H1 (cell line): ENCODE measurements around the gene CLDN8. TPM values are rescaled to one million over a fixed set of nuclear protein-coding genes. Genes with fewer than 3 reads are reported as not detected.

ENCODE experiments used
- CTCF ChIA-PET: fragments of 300-600 bp; sonication (Branson Sonifier 250); formaldehyde crosslinking; loops from one replicate; lab custom pipeline; 2021; ENCODE audit not compliant: partially characterized antibody; lab: Charles Lee
- POLR2A ChIA-PET: fragments of 300-600 bp; sonication (Branson Sonifier 250); formaldehyde crosslinking; loops from one replicate; lab custom pipeline; 2021; ENCODE audit warnings: inconsistent platforms; ENCODE audit not compliant: partially characterized antibody; lab: Charles Lee
- DNase-seq, 2 experiments: peaks; one replicate each; pipeline versions ENCODE4 v3.0.0 to v3.0.0-alpha.2; 2010 to 2022; ENCODE audit warnings: low spot score in 2 of 2, low read depth in 1 of 2, mixed read lengths in 1 of 2
- FAIRE-seq: peaks from 2 replicates; lab custom pipeline; 2011; peaks lifted over from hg19 to GRCh38; lab: Jason Lieb, UNC
- H2AFZ ChIP-seq: 2 replicates; pipeline ENCODE4 v1.8.1; 2012; ENCODE audit warnings: low read length, inconsistent platforms
- H2AK5ac ChIP-seq: 2 replicates; pipeline ENCODE4 v1.6.1; 2013; ENCODE audit warnings: low read depth, low read length
- H2BK120ac ChIP-seq: replicated peaks from 2 replicates; pipeline ENCODE3; 2013; ENCODE audit warnings: low read depth, low read length, inconsistent platforms
- H2BK12ac ChIP-seq: 2 replicates; pipeline ENCODE4 v1.6.1; 2013; ENCODE audit warnings: low read depth, low read length
- H2BK15ac ChIP-seq: 2 replicates; pipeline ENCODE4 v1.6.1; 2013; ENCODE audit warnings: low read length
- H2BK20ac ChIP-seq: 2 replicates; pipeline ENCODE4 v1.6.1; 2013; ENCODE audit warnings: low read length
- H2BK5ac ChIP-seq: 2 replicates; pipeline ENCODE4 v1.6.1; 2013; ENCODE audit warnings: low read depth, low read length
- H3K14ac ChIP-seq: 2 replicates; pipeline ENCODE4 v1.6.1; 2013; ENCODE audit warnings: inconsistent platforms; ENCODE audit not compliant: insufficient read length
- H3K18ac ChIP-seq: 2 replicates; pipeline ENCODE4 v1.6.1; 2013; ENCODE audit warnings: low read length; ENCODE audit errors: extremely low read depth
- H3K23ac ChIP-seq: 2 replicates; pipeline ENCODE4 v1.6.1; 2013; ENCODE audit warnings: inconsistent platforms; ENCODE audit not compliant: insufficient read length
- H3K23me2 ChIP-seq: 2 replicates; pipeline ENCODE4 v1.6.1; 2013; ENCODE audit warnings: low read depth, low read length
- H3K27ac ChIP-seq: 2 replicates; pipeline ENCODE4 v1.6.1; 2011; ENCODE audit warnings: low read depth, low read length, inconsistent platforms
- H3K27me3 ChIP-seq, 4 experiments: replicated peaks in 1 of 4; 1 replicate in 1 of 4; 2 replicates in 3 of 4; pipeline versions ENCODE4 v1.6.1 to v1.8.1; 2011 to 2013; ENCODE audit warnings: low read length in 3 of 4, mild to moderate bottlenecking in 3 of 4, inconsistent platforms in 2 of 4, mixed read lengths in 2 of 4, moderate library complexity in 1 of 4; ENCODE audit not compliant: control insufficient read depth in 3 of 4, insufficient read depth in 3 of 4; ENCODE audit errors: extremely low read depth in 1 of 4
- H3K36me3 ChIP-seq, 4 experiments: 2 replicates each; pipeline versions ENCODE4 v1.6.1 to v1.8.1; 2011 to 2013; ENCODE audit warnings: mild to moderate bottlenecking in 4 of 4, low read length in 3 of 4, moderate library complexity in 2 of 4, control low read depth in 1 of 4, inconsistent platforms in 1 of 4; ENCODE audit not compliant: insufficient read depth in 4 of 4, control insufficient read depth in 2 of 4
- H3K4ac ChIP-seq: replicated peaks from 2 replicates; pipeline ENCODE3; 2013; ENCODE audit warnings: low read length, low read depth, mixed read lengths, inconsistent platforms; ENCODE audit not compliant: insufficient read length
- H3K4me1 ChIP-seq, 4 experiments: replicated peaks in 1 of 4; 1 replicate in 1 of 4; 2 replicates in 3 of 4; pipeline versions ENCODE4 v1.6.1 to v1.8.1; 2011 to 2013; ENCODE audit warnings: low read length in 3 of 4, inconsistent platforms in 2 of 4, mixed read lengths in 1 of 4; ENCODE audit not compliant: insufficient read depth in 4 of 4, control insufficient read depth in 3 of 4
- H3K4me2 ChIP-seq, 2 experiments: 2 replicates each; pipeline versions ENCODE4 v1.6.1 to v1.8.1; 2011 to 2013; ENCODE audit warnings: low read depth in 2 of 2, low read length in 2 of 2, control low read depth in 1 of 2, inconsistent platforms in 1 of 2, mild to moderate bottlenecking in 1 of 2; ENCODE audit not compliant: insufficient read depth in 1 of 2
- H3K4me3 ChIP-seq, 4 experiments: fragments of 200-600, 300-600 bp in 1 of 4; sonication (generic), shearing (Covaris generic), sonication (Bioruptor Twin) in 1 of 4; 2 replicates each; pipeline versions ENCODE4 v1.5.1 to v1.8.1; 2011 to 2016; ENCODE audit warnings: low read length in 4 of 4, low read depth in 3 of 4, control low read depth in 2 of 4, inconsistent platforms in 2 of 4, mild to moderate bottlenecking in 2 of 4, mixed read lengths in 1 of 4, moderate library complexity in 1 of 4; ENCODE audit not compliant: insufficient read depth in 2 of 4; ENCODE audit errors: extremely low read depth in 1 of 4
- H3K56ac ChIP-seq: replicated peaks from 2 replicates; pipeline ENCODE3; 2013; ENCODE audit warnings: low read depth, mild to moderate bottlenecking, mixed read lengths, low read length, inconsistent platforms; ENCODE audit not compliant: insufficient read length
- H3K79me1 ChIP-seq: 2 replicates; pipeline ENCODE4 v1.6.1; 2013; ENCODE audit warnings: low read depth, low read length, control low read depth
- H3K79me2 ChIP-seq, 2 experiments: 2 replicates each; pipeline versions ENCODE4 v1.6.1 to v1.8.1; 2012 to 2013; ENCODE audit warnings: low read length in 2 of 2, mild to moderate bottlenecking in 2 of 2, inconsistent platforms in 1 of 2; ENCODE audit not compliant: insufficient read depth in 2 of 2, control insufficient read depth in 1 of 2
- H3K9ac ChIP-seq, 4 experiments: replicated peaks in 1 of 4; 1 replicate in 1 of 4; 2 replicates in 3 of 4; pipeline versions ENCODE4 v1.6.1 to v1.8.1; 2011 to 2013; ENCODE audit warnings: low read depth in 3 of 4, low read length in 3 of 4, control low read depth in 2 of 4, mild to moderate bottlenecking in 2 of 4, moderate library complexity in 2 of 4, inconsistent platforms in 1 of 4; ENCODE audit errors: extremely low read depth in 1 of 4
- H3K9me3 ChIP-seq, 2 experiments: 2 replicates each; pipeline versions ENCODE4 v1.6.1 to v1.8.1; 2012 to 2013; ENCODE audit warnings: mild to moderate bottlenecking in 2 of 2, moderate library complexity in 2 of 2, control low read depth in 1 of 2, inconsistent platforms in 1 of 2, low read depth in 1 of 2, low read length in 1 of 2, mixed read lengths in 1 of 2; ENCODE audit not compliant: insufficient read depth in 2 of 2
- H4K20me1 ChIP-seq, 2 experiments: replicated peaks in 1 of 2; 2 replicates each; pipeline versions ENCODE3 to v1.8.1; 2011 to 2013; ENCODE audit warnings: inconsistent platforms in 2 of 2, low read length in 2 of 2, mild to moderate bottlenecking in 1 of 2; ENCODE audit not compliant: insufficient read depth in 2 of 2, control insufficient read depth in 1 of 2
- H4K5ac ChIP-seq: 2 replicates; pipeline ENCODE4 v1.6.1; 2013; ENCODE audit warnings: low read length, low read depth, mixed read lengths, inconsistent platforms; ENCODE audit not compliant: insufficient read length
- H4K8ac ChIP-seq: 2 replicates; pipeline ENCODE4 v1.8.0; 2013; ENCODE audit warnings: mild to moderate bottlenecking, moderate library complexity, low read length, inconsistent platforms; ENCODE audit not compliant: insufficient read depth; ENCODE audit errors: extremely low read depth
- H4K91ac ChIP-seq: replicated peaks from 2 replicates; pipeline ENCODE3; 2013; ENCODE audit warnings: low read length, mixed read lengths, inconsistent platforms; ENCODE audit not compliant: insufficient read length
- HDAC2 ChIP-seq, 2 experiments: fragments of 300-600 bp in 1 of 2; sonication (generic) in 1 of 2; IDR thresholded peaks; 2 replicates each; pipeline ENCODE4 v1.6.1; 2011 to 2012; ENCODE audit warnings: low read depth in 2 of 2, low read length in 2 of 2, mild to moderate bottlenecking in 2 of 2, moderate library complexity in 2 of 2, borderline replicate concordance in 1 of 2, inconsistent platforms in 1 of 2
- RFX5 ChIP-seq: IDR thresholded peaks from 2 replicates; pipeline ENCODE4 v1.6.1; 2011; ENCODE audit warnings: low read depth, low read length, improper control_type of control experiment, borderline replicate concordance
- SIRT6 ChIP-seq: IDR thresholded peaks from one replicate; pipeline ENCODE4 v1.7.1; 2012; ENCODE audit warnings: low read length, inconsistent platforms
- SIX5 ChIP-seq: IDR thresholded peaks from 2 replicates; pipeline ENCODE4 v1.6.1; 2011; ENCODE audit warnings: mild to moderate bottlenecking, low read depth, low read length
- polyA plus RNA-seq, 7 experiments: library from polyadenylated mRNA; depleted of rRNA in 3 of 7; stranded (reverse) in 5 of 7; unstranded in 2 of 7; fragments of >200 nt in 5 of 7; fragments of 200-250 nt in 2 of 7; gene quantifications; 1 replicate in 5 of 7; 2 replicates in 1 of 7; 4 replicates in 1 of 7; pipeline versions ENCODE4 v1.2.1 to v1.2.3, GENCODE V29; 2011 to 2013; ENCODE audit warnings: missing spikeins in 2 of 7, mixed read lengths in 2 of 7
- total RNA-seq: library from RNA; stranded (reverse); fragmentation: NEBNext Ultra II Directional; extraction: Animal tissue kit (Norgen Biotek cat#: 25700); gene quantifications from 2 replicates; pipeline ENCODE4 v1.2.1, GENCODE V29; 2021

CLDN8 gene
- total and polyA plus RNA-seq, 2 of the 8 experiments (the other 6 are each of a cell fraction or from before 2014, with no cell fraction given) = not detected

DNA sequence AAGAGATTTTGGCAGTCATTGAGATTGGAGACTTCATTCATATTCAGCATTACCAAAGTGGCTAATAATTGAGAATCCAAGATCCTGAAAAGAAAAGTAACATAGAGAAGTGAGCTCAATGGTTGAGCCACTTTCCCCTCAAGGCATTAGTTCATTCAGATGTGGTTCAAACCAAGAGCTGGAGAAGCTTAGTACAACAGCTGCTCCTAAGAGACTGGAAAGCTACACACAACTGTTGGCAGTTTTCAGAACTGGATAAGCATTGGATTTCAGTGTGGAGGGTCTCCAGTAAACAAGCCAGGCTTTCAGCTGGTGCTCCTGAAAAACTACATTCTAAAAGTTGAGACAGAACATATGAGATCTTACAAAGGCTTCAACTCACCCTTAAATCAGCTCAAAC lies 29.2 kb upstream of the CLDN8 start:
- Histone ChIP-seq H3K23ac (no peak overlapping the region), H3K79me1 (no peaks in the 10 kb centered on the region), H3K14ac (no peak overlapping the region), H3K9me3 (no peaks in the 10 kb centered on the region), H3K9ac (no peak overlapping the region), H2BK20ac (no peak overlapping the region), H3K56ac (no peak overlapping the region), H4K20me1 (no peaks in the 10 kb centered on the region), H3K18ac (no peak overlapping the region), H3K79me2 (no peaks in the 10 kb centered on the region), H2BK15ac (no peak overlapping the region), H3K4me2 (no peak overlapping the region), H2AFZ (no peak overlapping the region; the same call in 1 of the 2 replicates), H2BK120ac (no peak overlapping the region), H4K5ac (no peak overlapping the region), H2AK5ac (no peak overlapping the region), H3K23me2 (no peaks in the 10 kb centered on the region), H3K27me3 (no peaks in the 10 kb centered on the region), H3K27ac (no peak overlapping the region), H3K4me3 (no peak overlapping the region), H2BK12ac (no peak overlapping the region), H3K4ac (no peak overlapping the region), H2BK5ac (no peak overlapping the region), H4K8ac (no peak overlapping the region), H3K36me3 (no peaks in the 10 kb centered on the region), H3K4me1 (no peaks in the 10 kb centered on the region), H4K91ac (no peak overlapping the region)
- DNase-seq (no peak), FAIRE-seq (no peak)
- POLR2A ChIA-PET = no interaction called here
- TF ChIP-seq SIX5 (no peak), SIRT6 (no peak), RFX5 (no peak), HDAC2 (IDR thresholded peaks at IDR 0.05; ENCODE audit: borderline replicate concordance in 1 of 2, low read depth in 2 of 2, low read length in 2 of 2) (no peak)
- CTCF ChIA-PET = interaction anchor here (0.8 to 3.4 kb wide), 7 partner anchors 9 to 201 kb away, joined by 4 to 16 read pairs (median 6); no protein-coding TSS in a partner anchor
